Testis (tissue), 2 donors: ENCODE measurements around the gene SHISA8.

Experiments
- CTCF ChIP-seq, 3 experiments: fragments of 450-650 bp in 2 of 3; fragments of 200-600 bp in 1 of 3; sonication (generic) in 1 of 3; IDR thresholded peaks; one replicate each; pipeline ENCODE4 v1.5.1; 2016 to 2019; ENCODE audit warnings: antibody characterized with exemption in 3 of 3, mild to moderate bottlenecking in 2 of 3, moderate library complexity in 1 of 3
- POLR2A ChIP-seq: fragments of 450-650 bp; IDR thresholded peaks from one replicate; pipeline ENCODE4 v1.6.1; 2017; ENCODE audit warnings: antibody characterized with exemption, mild to moderate bottlenecking, moderate library complexity

- TF ChIP-seq CTCF (IDR thresholded peaks at IDR 0.05) (peak in 1 of 3 experiments; percentile 12), POLR2A (no peak)
Observed at GRCh38 chr22:41946629-41947423, 32.0 kb upstream of the SHISA8 start, which contains the start of gene CENPM.
